GM23338 (cell line): Measurements from ENCODE around the gene PSMD10. TPM values are rescaled to one million over a fixed set of nuclear protein-coding genes. Genes with fewer than 3 reads are reported as not detected.

Experiments
- ATAC-seq: fragments of 200-7000 bp; cut with Tn5 transposase; 3 replicates; pipeline ENCODE4 v1.9.1; 2020
- DNase-seq: peaks from one replicate; pipeline ENCODE4 v3.0.0-alpha.2; 2015; ENCODE audit warnings: low spot score
- H2AFZ ChIP-seq: fragments of 200-600 bp; sonication (generic); 2 replicates; pipeline ENCODE4 v1.8.0; 2016; ENCODE audit warnings: antibody characterized with exemption, mild to moderate bottlenecking, moderate library complexity
- H3F3A ChIP-seq: fragments of 200-600 bp; sonication (generic); replicated peaks from 2 replicates; pipeline ENCODE4 v1.8.0; 2017; ENCODE audit warnings: antibody characterized with exemption, mixed run types, low read depth
- H3K27ac ChIP-seq: fragments of 200-600 bp; sonication (generic); 2 replicates; pipeline ENCODE4 v1.6.1; 2016; ENCODE audit warnings: low read depth
- H3K27me3 ChIP-seq: fragments of 200-600 bp; sonication (generic); 2 replicates; pipeline ENCODE4 v1.8.0; 2016; ENCODE audit warnings: mild to moderate bottlenecking, mixed run types, moderate library complexity; ENCODE audit not compliant: insufficient read depth
- H3K36me3 ChIP-seq: fragments of 200-600 bp; sonication (generic); 2 replicates; pipeline ENCODE4 v1.8.0; 2016; ENCODE audit warnings: mild to moderate bottlenecking; ENCODE audit not compliant: insufficient read depth
- H3K4me1 ChIP-seq: fragments of 200-600 bp; sonication (generic); 2 replicates; pipeline ENCODE4 v1.8.0; 2016; ENCODE audit warnings: mild to moderate bottlenecking, moderate library complexity; ENCODE audit not compliant: insufficient read depth
- H3K4me2 ChIP-seq: fragments of 200-600 bp; sonication (generic); 2 replicates; pipeline ENCODE4 v1.7.1; 2017; ENCODE audit warnings: mixed run types
- H3K4me3 ChIP-seq: fragments of 200-600 bp; sonication (generic); 2 replicates; pipeline ENCODE4 v1.6.1; 2016; ENCODE audit warnings: mixed run types
- H3K79me2 ChIP-seq: fragments of 200-600 bp; sonication (generic); replicated peaks from 2 replicates; pipeline ENCODE4 v1.8.0; 2017; ENCODE audit warnings: mild to moderate bottlenecking; ENCODE audit not compliant: insufficient read depth
- H3K9me2 ChIP-seq: fragments of 200-600 bp; sonication (generic); 2 replicates; pipeline ENCODE4 v1.8.0; 2017; ENCODE audit not compliant: insufficient read depth
- H4K20me1 ChIP-seq: fragments of 200-600 bp; sonication (generic); replicated peaks from 2 replicates; pipeline ENCODE4 v1.8.0; 2017; ENCODE audit warnings: mild to moderate bottlenecking; ENCODE audit not compliant: insufficient read depth
- H3K27ac Mint-ChIP-seq: 2 replicates; pipeline ENCODE4 v1.8.0; 2020; ENCODE audit warnings: inconsistent platforms, mild to moderate bottlenecking, moderate library complexity, mixed read lengths
- H3K27me3 Mint-ChIP-seq: 3 replicates; pipeline ENCODE4 v1.8.0; 2022; ENCODE audit warnings: low read depth, mild to moderate bottlenecking, moderate library complexity, mixed read lengths, inconsistent platforms; ENCODE audit not compliant: insufficient read depth, poor library complexity
- H3K36me3 Mint-ChIP-seq: 3 replicates; pipeline ENCODE4 v1.8.0; 2021; ENCODE audit warnings: low read depth, mild to moderate bottlenecking, inconsistent platforms, moderate library complexity, mixed read lengths
- H3K4me1 Mint-ChIP-seq: 3 replicates; pipeline ENCODE4 v1.8.0; 2020; ENCODE audit warnings: mild to moderate bottlenecking, inconsistent platforms, mixed read lengths
- H3K4me3 Mint-ChIP-seq: 3 replicates; pipeline ENCODE4 v1.8.0; 2021; ENCODE audit warnings: moderate library complexity, mild to moderate bottlenecking, inconsistent platforms, mixed read lengths
- H3K9me3 Mint-ChIP-seq: 3 replicates; pipeline ENCODE4 v1.8.0; 2020; ENCODE audit warnings: moderate library complexity, mild to moderate bottlenecking, inconsistent platforms, mixed read lengths
- CREB1 ChIP-seq: fragments of 250-450 bp; sonication (Bioruptor Pico); IDR thresholded peaks from 2 replicates; pipeline ENCODE4 v1.5.0; 2020; ENCODE audit warnings: low read depth, mild to moderate bottlenecking, moderate library complexity
- CTCF ChIP-seq, 2 experiments: fragments of 200-600 bp in 1 of 2; sonication (generic) in 1 of 2; conservative IDR thresholded peaks; 2 replicates each; pipeline versions ENCODE4 v1.5.1 to v1.6.1; 2016 to 2017; ENCODE audit warnings: antibody characterized with exemption in 2 of 2, low read depth in 2 of 2, mild to moderate bottlenecking in 2 of 2, moderate library complexity in 1 of 2
- ETS1 ChIP-seq: IDR thresholded peaks from 2 replicates; pipeline ENCODE4 v1.6.1; 2016; ENCODE audit warnings: antibody characterized with exemption
- EZH2 ChIP-seq: fragments of 200-600 bp; sonication (generic); IDR thresholded peaks from one replicate; pipeline ENCODE4 v1.8.0; 2017; ENCODE audit warnings: antibody characterized with exemption, mild to moderate bottlenecking, low read depth; ENCODE audit not compliant: unreplicated experiment
- EZH2phosphoT487 ChIP-seq: fragments of 200-600 bp; sonication (generic); IDR thresholded peaks from one replicate; pipeline ENCODE4 v1.8.1; 2018; ENCODE audit warnings: antibody characterized with exemption; ENCODE audit not compliant: unreplicated experiment
- JUNB ChIP-seq: IDR thresholded peaks from one replicate; pipeline ENCODE4 v1.6.1; 2016; ENCODE audit warnings: antibody characterized with exemption; ENCODE audit not compliant: unreplicated experiment
- NANOG ChIP-seq: IDR thresholded peaks from 2 replicates; pipeline ENCODE4 v1.6.1; 2016; ENCODE audit warnings: antibody characterized with exemption, borderline replicate concordance
- POLR2AphosphoS5 ChIP-seq: IDR thresholded peaks from 2 replicates; pipeline ENCODE4 v1.6.1; 2016; ENCODE audit warnings: antibody characterized with exemption, low read depth
- REST ChIP-seq: IDR thresholded peaks from one replicate; pipeline ENCODE4 v1.6.1; 2018; ENCODE audit warnings: antibody characterized with exemption; ENCODE audit not compliant: unreplicated experiment
- STAT1 ChIP-seq: IDR thresholded peaks from one replicate; pipeline ENCODE4 v1.6.1; 2016; ENCODE audit warnings: antibody characterized with exemption; ENCODE audit not compliant: unreplicated experiment
- ZNF114 ChIP-seq: fragments of 250-450 bp; sonication (Bioruptor Pico); IDR thresholded peaks from 2 replicates; pipeline ENCODE4 v1.5.0; 2020; ENCODE audit warnings: mild to moderate bottlenecking, moderate library complexity
- ZNF331 ChIP-seq: fragments of 250-450 bp; sonication (Bioruptor Pico); IDR thresholded peaks from 2 replicates; pipeline ENCODE4 v1.5.0; 2020; ENCODE audit warnings: low read depth, mild to moderate bottlenecking, moderate library complexity
- ZNF462 ChIP-seq: fragments of 250-450 bp; sonication (Bioruptor Pico); IDR thresholded peaks from 2 replicates; pipeline ENCODE4 v1.5.0; 2020; ENCODE audit warnings: mild to moderate bottlenecking, moderate library complexity
- polyA plus RNA-seq: library from polyadenylated mRNA; unstranded; fragments of >200 nt; fragmentation: Nextera tagmentation; extraction: Ambion mirVana; gene quantifications from 2 replicates; pipeline ENCODE4 v1.2.1, GENCODE V29; 2016
- total RNA-seq: library from RNA; depleted of rRNA; stranded (reverse); fragments of >200 nt; shearing (Covaris generic); gene quantifications from 2 replicates; pipeline ENCODE4 v1.2.3, GENCODE V29; 2014

Gene PSMD10
- total and polyA plus RNA-seq, 2 experiments from 2014 or later, result 53.0 to 61.2 TPM

- Mint-ChIP-seq H3K4me3 (no peak overlapping the region), H3K36me3 (no peaks in the 10 kb centered on the region), H3K27me3 (no peaks in the 10 kb centered on the region), H3K9me3 (no peaks in the 10 kb centered on the region), H3K27ac (no peak overlapping the region), H3K4me1 (peaks cover 4% of the 10 kb centered on the region; the same call in 1 of the 3 replicates)
- Histone ChIP-seq H3F3A (no peaks in the 10 kb centered on the region), H3K4me2 (no peak overlapping the region), H3K4me3 (no peak overlapping the region), H3K27ac (no peak overlapping the region), H4K20me1 (no peaks in the 10 kb centered on the region), H3K79me2 (no peaks in the 10 kb centered on the region), H3K36me3 (no peaks in the 10 kb centered on the region), H3K27me3 (no peaks in the 10 kb centered on the region), H3K4me1 (no peaks in the 10 kb centered on the region), H2AFZ (no peak overlapping the region), H3K9me2 (no peaks in the 10 kb centered on the region)
- TF ChIP-seq ETS1 (no peak), ZNF114 (CRISPR knock-in tag) (no peak), ZNF331 (CRISPR knock-in tag) (no peak), NANOG (no peak), CTCF (conservative IDR thresholded peaks at IDR 0.05; ENCODE audit: low read depth in 2 of 2) (no peak), JUNB (no peak), ZNF462 (no peak), CREB1 (CRISPR knock-in tag) (no peak), REST (no peak), EZH2phosphoT487 (no peak), STAT1 (no peak), EZH2 (no peak), POLR2AphosphoS5 (no peak)
- no peak for ATAC-seq
- DNase-seq, result no peak
Measured at GRCh38 chrX:108117988-108118387, 26.6 kb upstream of the PSMD10 start.
